HCT116 (cell line): ENCODE results near the gene MTARC2. TPM values are rescaled to one million over a fixed set of nuclear protein-coding genes. Genes with fewer than 3 reads are reported as not detected.
A peak's percentile ranks its signal among the peaks of the same experiment; 100 is the strongest.

ENCODE experiments used
- ATAC-seq: fragments of 200-7000 bp; cut with Tn5 transposase; 2 replicates; pipeline ENCODE4 v1.9.1; 2020; ENCODE audit warnings: mild to moderate bottlenecking, moderate library complexity
- BruUV-seq: library from RNA; stranded (reverse); fragments of 400-500 nt; replicated peaks from 2 replicates; lab custom pipeline; 2021; lab: Mats Ljungman, UMichigan
- CTCF ChIA-PET: fragments of 300-600 bp; sonication (Branson Sonifier 250); formaldehyde crosslinking; loops from one replicate; lab custom pipeline; 2021; ENCODE audit warnings: antibody characterized with exemption; lab: Charles Lee
- POLR2A ChIA-PET: fragments of 300-600, 350-600 bp; sonication (Branson Sonifier 250); formaldehyde crosslinking; loops from one replicate; lab custom pipeline; 2021; ENCODE audit warnings: antibody characterized with exemption; lab: Charles Lee
- RAD21 ChIA-PET, 2 experiments: fragments of 300-600 bp; sonication (Branson Sonifier 250); formaldehyde crosslinking; loops; one replicate each; lab custom pipeline; 2023; ENCODE audit warnings: low total read pairs in 2 of 2; ENCODE audit not compliant: uncharacterized antibody in 2 of 2, unreplicated experiment in 2 of 2, low non-redundant PET in 1 of 2; lab: Charles Lee
- DNase-seq: peaks from one replicate; pipeline ENCODE4 v3.0.0-alpha.2; 2010; ENCODE audit warnings: low read depth, low spot score
- H2AFZ ChIP-seq: fragments of 200-600 bp; shearing (Covaris generic), sonication (generic); 2 replicates; pipeline ENCODE4 v1.6.1; 2017; ENCODE audit warnings: low read depth, mixed run types, mixed read lengths, antibody characterized with exemption, low read length; ENCODE audit not compliant: poor library complexity, severe bottlenecking
- H3K27ac ChIP-seq: 2 replicates; pipeline ENCODE4 v1.5.1; 2012; ENCODE audit warnings: low read depth, low read length
- H3K27me3 ChIP-seq: fragments of 200-600 bp; sonication (generic); 2 replicates; pipeline ENCODE4 v1.6.1; 2016; ENCODE audit warnings: mixed run types, low read length, mixed read lengths; ENCODE audit not compliant: insufficient read depth
- H3K36me3 ChIP-seq, 2 experiments: fragments of 200-500 bp in 1 of 2; fragments of 200-600 bp in 1 of 2; sonication (Bioruptor generic) in 1 of 2; sonication (generic) in 1 of 2; 2 replicates each; pipeline versions ENCODE4 v1.5.1 to v1.6.1; 2014 to 2016; ENCODE audit warnings: low read length in 2 of 2, inconsistent platforms in 1 of 2, mixed read lengths in 1 of 2, mixed run types in 1 of 2; ENCODE audit not compliant: insufficient read depth in 2 of 2, control insufficient read depth in 1 of 2
- H3K4me1 ChIP-seq, 2 experiments: fragments of 200-600 bp in 1 of 2; sonication (generic) in 1 of 2; 2 replicates each; pipeline versions ENCODE4 v1.5.1 to v1.6.1; 2012 to 2017; ENCODE audit warnings: low read length in 2 of 2, inconsistent platforms in 1 of 2, mild to moderate bottlenecking in 1 of 2, mixed read lengths in 1 of 2, mixed run types in 1 of 2, moderate library complexity in 1 of 2; ENCODE audit not compliant: insufficient read depth in 2 of 2, control insufficient read depth in 1 of 2
- H3K4me2 ChIP-seq: fragments of 200-600 bp; sonication (generic); 2 replicates; pipeline ENCODE4 v1.6.1; 2017; ENCODE audit warnings: mixed run types, low read length, mixed read lengths
- H3K4me3 ChIP-seq, 2 experiments: fragments of 200-600 bp in 1 of 2; sonication (generic) in 1 of 2; replicated peaks in 1 of 2; 2 replicates each; pipeline ENCODE4 v1.5.1; 2011 to 2016; ENCODE audit warnings: low read length in 2 of 2, control low read depth in 1 of 2, low read depth in 1 of 2, mild to moderate bottlenecking in 1 of 2, mixed read lengths in 1 of 2, mixed run types in 1 of 2
- H3K79me2 ChIP-seq: fragments of 200-600 bp; sonication (generic); 2 replicates; pipeline ENCODE4 v1.6.1; 2017; ENCODE audit warnings: mild to moderate bottlenecking, mixed run types, low read length, moderate library complexity, mixed read lengths; ENCODE audit not compliant: insufficient read depth
- H3K9ac ChIP-seq: fragments of 200-600 bp; sonication (generic); 2 replicates; pipeline ENCODE4 v1.6.1; 2016; ENCODE audit warnings: low read length, mixed read lengths
- H3K9me2 ChIP-seq: fragments of 200-600 bp; sonication (generic), shearing (Covaris generic); 2 replicates; pipeline ENCODE4 v1.6.1; 2017; ENCODE audit warnings: mixed run types, mild to moderate bottlenecking, moderate library complexity; ENCODE audit not compliant: insufficient read depth
- H3K9me3 ChIP-seq, 2 experiments: fragments of 200-500 bp in 1 of 2; fragments of 200-600 bp in 1 of 2; sonication (Bioruptor generic) in 1 of 2; sonication (generic) in 1 of 2; 2 replicates each; pipeline ENCODE4 v1.6.1; 2014 to 2017; ENCODE audit warnings: low read length in 2 of 2, mixed read lengths in 2 of 2, inconsistent platforms in 1 of 2, low read depth in 1 of 2, mild to moderate bottlenecking in 1 of 2, mixed run types in 1 of 2, moderate library complexity in 1 of 2; ENCODE audit not compliant: control insufficient read depth in 1 of 2, insufficient read depth in 1 of 2
- H4K20me1 ChIP-seq: fragments of 200-600 bp; sonication (generic), shearing (Covaris generic); 2 replicates; pipeline ENCODE4 v1.6.1; 2017; ENCODE audit warnings: mixed run types, mild to moderate bottlenecking, moderate library complexity; ENCODE audit not compliant: insufficient read depth
- CEBPB ChIP-seq: IDR thresholded peaks from 2 replicates; pipeline ENCODE4 v1.6.1; 2012; ENCODE audit warnings: low read depth
- CTCF ChIP-seq, 3 experiments: fragments of 200-600 bp in 1 of 3; sonication (generic) in 1 of 3; IDR thresholded peaks in 2 of 3; conservative IDR thresholded peaks in 1 of 3; 2 replicates each; pipeline ENCODE4 v1.5.1; 2012 to 2017; ENCODE audit warnings: low read depth in 2 of 3, low read length in 2 of 3, antibody characterized with exemption in 1 of 3, borderline replicate concordance in 1 of 3, control low read depth in 1 of 3, mild to moderate bottlenecking in 1 of 3, mixed read lengths in 1 of 3, mixed run types in 1 of 3, moderate library complexity in 1 of 3; ENCODE audit not compliant: insufficient read depth in 1 of 3
- EZH2 ChIP-seq: fragments of 200-600 bp; sonication (generic); IDR thresholded peaks from 2 replicates; pipeline ENCODE4 v1.6.1; 2017; ENCODE audit warnings: antibody characterized with exemption, mixed run types
- MAX ChIP-seq: IDR thresholded peaks from 2 replicates; pipeline ENCODE4 v1.6.1; 2012
- RAD21 ChIP-seq: IDR thresholded peaks from 2 replicates; pipeline ENCODE4 v1.6.1; 2012; ENCODE audit warnings: low read depth, mild to moderate bottlenecking
- REST ChIP-seq: IDR thresholded peaks from 2 replicates; pipeline ENCODE4 v1.6.1; 2012; ENCODE audit warnings: low read depth
- SIN3A ChIP-seq: IDR thresholded peaks from 2 replicates; pipeline ENCODE4 v1.6.1; 2012; ENCODE audit warnings: low read depth
- SP1 ChIP-seq: IDR thresholded peaks from 2 replicates; pipeline ENCODE4 v1.6.1; 2012; ENCODE audit warnings: low read depth
- SRF ChIP-seq: IDR thresholded peaks from 2 replicates; pipeline ENCODE4 v1.6.1; 2012; ENCODE audit warnings: low read depth
- TCF7L2 ChIP-seq: IDR thresholded peaks from 2 replicates; pipeline ENCODE4 v1.7.0; 2011; ENCODE audit warnings: borderline replicate concordance, inconsistent platforms; ENCODE audit not compliant: insufficient read depth, insufficient read length; ENCODE audit errors: extremely low read depth
- ZNF274 ChIP-seq: fragments of 200-500 bp; sonication (Bioruptor generic); IDR thresholded peaks from 2 replicates; pipeline ENCODE4 v1.6.1; 2014; ENCODE audit warnings: mild to moderate bottlenecking, low read depth, low read length, inconsistent platforms
- intact Hi-C: fragments of 100-400 bp; cut with micrococcal nuclease; formaldehyde crosslinking; loops from 2 replicates; pipeline ENCODE4 v1.10.0; 2022
- total RNA-seq: library from RNA; stranded (reverse); gene quantifications from one replicate; pipeline ENCODE4 v1.2.1, GENCODE V29; 2021; ENCODE audit not compliant: unreplicated experiment

Gene MTARC2
- total RNA-seq, 1 experiment from 2014 or later: 16.6 TPM

- H3K27ac ChIP-seq: no peak overlapping the region
- H3K9ac ChIP-seq: no peak overlapping the region
- no peaks in the 10 kb centered on the region for H4K20me1 ChIP-seq
- H3K36me3 ChIP-seq: 0 out of 4 replicates have a peak, but pooled peaks cover 0 to 4% of the 10 kb centered on the region in 2 experiments
- no peaks in the 10 kb centered on the region for H3K27me3 ChIP-seq
- H3K4me1 ChIP-seq: no peaks in the 10 kb centered on the region
- no peak for DNase-seq
- no peaks in the 10 kb centered on the region for H3K9me3 ChIP-seq
- H3K4me2 ChIP-seq: no peak overlapping the region
- ATAC-seq: peak; percentile 18; the same call in 1 of the 2 replicates
- no peaks in the 10 kb centered on the region for H3K79me2 ChIP-seq
- ChIA-PET CTCF (interaction anchor here (1.6 to 1.7 kb wide), 2 partner anchors 9 to 523 kb away, joined by 3 to 10 read pairs; no protein-coding TSS in a partner anchor), RAD21 (no interaction called here), POLR2A (no interaction called here)
- no peaks in the 10 kb centered on the region for H3K9me2 ChIP-seq
- no TSS peak for BruUV-seq
- no peak overlapping the region for H2AFZ ChIP-seq
- TF ChIP-seq EZH2 (no peak), REST (no peak), SP1 (no peak), CEBPB (no peak), TCF7L2 (no peak)
- H3K4me3 ChIP-seq: no peak overlapping the region
- intact Hi-C loops: no loop called here
Measured at GRCh38 chr1:220804202-220804586, 56.1 kb downstream of the MTARC2 start.

DNA sequence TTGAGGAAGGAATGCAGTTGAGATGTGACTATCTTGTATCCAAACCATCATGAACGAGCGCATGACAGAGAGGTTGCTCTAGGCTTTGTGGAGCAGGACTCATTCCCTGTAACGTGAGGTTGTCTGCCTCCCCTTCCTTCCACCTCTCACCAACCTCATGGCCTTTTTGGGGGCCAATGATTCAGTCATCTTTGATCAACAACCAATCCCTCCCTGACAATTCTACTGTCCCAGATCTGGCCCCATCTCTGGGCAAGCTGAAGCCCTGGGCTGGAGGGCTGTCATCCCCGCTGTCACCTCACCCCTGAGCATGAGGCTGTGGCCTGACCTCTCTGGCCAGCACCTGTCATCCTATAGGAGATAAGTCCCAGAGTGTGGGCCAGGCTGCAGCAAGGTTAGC is 58.3 kb downstream of the MTARC2 start:
- DNase-seq (no peak), ATAC-seq (no peak)
- H2AFZ ChIP-seq: no peak overlapping the region
- POLR2A ChIA-PET: no interaction called here
- 0 out of 4 replicates have a peak, but pooled peaks cover 0 to 4% of the 10 kb centered on the region in 2 experiments for H3K36me3 ChIP-seq
- TF ChIP-seq ZNF274 (no peak), MAX (no peak), RAD21 (no peak), CTCF (IDR thresholded peaks at IDR 0.05 in 2 of 3, conservative IDR thresholded peaks at IDR 0.05 in 1 of 3; ENCODE audit: borderline replicate concordance in 1 of 3, insufficient read depth in 1 of 3, low read depth in 2 of 3, low read length in 2 of 3) (no peak), SRF (no peak), SIN3A (no peak)
- no peaks in the 10 kb centered on the region for H3K27me3 ChIP-seq
- H3K9ac ChIP-seq: no peak overlapping the region
- H3K9me2 ChIP-seq: no peaks in the 10 kb centered on the region
- H3K4me1 ChIP-seq: no peaks in the 10 kb centered on the region; a peak in 1 of 4 replicates
- H3K27ac ChIP-seq: no peak overlapping the region
- no peaks in the 10 kb centered on the region for H4K20me1 ChIP-seq
- no peaks in the 10 kb centered on the region for H3K79me2 ChIP-seq
- RAD21 ChIA-PET: no interaction called here
- CTCF ChIA-PET: no interaction called here
- BruUV-seq: no TSS peak
- intact Hi-C loops: no loop called here
- H3K4me2 ChIP-seq: no peak overlapping the region
- no peak overlapping the region for H3K4me3 ChIP-seq
- no peaks in the 10 kb centered on the region for H3K9me3 ChIP-seq
